KG1 (cell line): ENCODE measurements around the gene ZSCAN31.
A peak's percentile ranks its signal among the peaks of the same experiment; 100 is the strongest.

Experiments
- DNase-seq: peaks from one replicate; lab custom pipeline; 2025; lab: John Stamatoyannopoulos, UW

The ZSCAN31 gene

GRCh38 chr6:28353356-28353755 lies 17.4 kb upstream of the ZSCAN31 start:
- no peak for DNase-seq

- no peak for DNase-seq
Observed at GRCh38 chr6:28351493-28351925, 15.6 kb upstream of the ZSCAN31 start.

GRCh38 chr6:28351087-28351486 lies 15.1 kb upstream of the ZSCAN31 start:
- no peak for DNase-seq

- no peak for DNase-seq
Observed at GRCh38 chr6:28349892-28350737, 14.2 kb upstream of the ZSCAN31 start, which contains the start of gene ZKSCAN3. Gene ZKSCAN3, plus strand, starts transcription at chr6:28349947. Its CDS starts 9,640 bp downstream, at chr6:28359587.

- DNase-seq, result peak; percentile 76
Observed at GRCh38 chr6:28349344-28349891, 13.5 kb upstream of the ZSCAN31 start.

- DNase-seq, result no peak
Observed at GRCh38 chr6:28347119-28347518, 11.2 kb upstream of the ZSCAN31 start.

DNA sequence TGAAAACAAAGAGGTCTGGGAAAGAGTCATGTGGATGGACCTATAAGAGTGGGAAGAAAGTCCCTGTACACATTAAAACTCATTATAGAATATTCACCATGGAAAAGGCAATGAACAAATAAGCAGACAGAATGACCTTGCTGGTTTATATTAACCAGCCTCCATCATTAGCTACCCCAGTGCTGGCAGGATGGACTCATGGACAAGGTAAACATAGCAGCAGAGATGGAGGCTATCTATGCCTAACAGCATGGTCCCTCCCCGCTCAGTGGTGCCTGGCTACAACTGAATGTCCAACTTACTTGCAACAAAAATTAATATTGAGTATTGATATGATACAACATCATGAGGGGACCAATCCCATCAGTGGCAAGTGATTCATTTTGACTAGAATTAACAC lies 9.3 kb upstream of the ZSCAN31 start:
- DNase-seq, result no peak

DNA sequence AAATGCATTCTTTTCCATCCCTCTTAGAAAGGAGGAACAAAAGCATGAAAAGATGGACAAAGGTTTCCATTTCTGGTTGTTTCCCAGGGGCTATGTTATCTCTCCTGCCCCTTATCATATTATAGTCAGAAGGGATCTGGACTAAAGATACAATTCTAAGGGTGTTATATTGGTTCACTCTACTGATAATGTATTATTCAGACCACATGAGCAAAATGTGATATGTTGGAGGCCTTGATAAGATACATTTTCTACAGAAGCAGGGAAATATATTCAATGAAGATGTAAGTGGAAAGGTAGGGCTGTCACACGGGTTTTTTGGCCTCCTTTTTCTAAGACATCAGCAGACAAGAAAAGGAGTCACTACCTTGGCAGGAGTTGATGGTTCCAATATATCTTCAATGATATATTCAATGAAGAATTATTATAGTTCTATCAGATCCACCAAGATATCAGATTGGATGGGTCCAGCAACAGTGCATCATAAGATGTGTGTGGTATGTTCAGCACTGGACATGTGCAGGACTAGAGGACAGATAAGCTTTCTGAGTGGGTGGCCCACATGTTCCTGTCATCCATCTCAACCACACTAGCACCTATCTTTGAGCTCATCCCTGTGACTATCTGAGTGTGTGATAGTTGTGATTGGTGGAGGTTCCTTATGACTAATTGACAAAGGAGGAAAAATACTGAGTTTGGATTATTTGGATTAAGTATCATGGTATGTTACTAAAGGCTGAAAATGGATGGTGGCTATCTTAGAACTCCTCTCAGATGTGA lies 8.1 kb upstream of the ZSCAN31 start:
- DNase-seq, result no peak

GRCh38 chr6:28340310-28341095 lies 4.6 kb upstream of the ZSCAN31 start:
- DNase-seq, result no peak

DNA sequence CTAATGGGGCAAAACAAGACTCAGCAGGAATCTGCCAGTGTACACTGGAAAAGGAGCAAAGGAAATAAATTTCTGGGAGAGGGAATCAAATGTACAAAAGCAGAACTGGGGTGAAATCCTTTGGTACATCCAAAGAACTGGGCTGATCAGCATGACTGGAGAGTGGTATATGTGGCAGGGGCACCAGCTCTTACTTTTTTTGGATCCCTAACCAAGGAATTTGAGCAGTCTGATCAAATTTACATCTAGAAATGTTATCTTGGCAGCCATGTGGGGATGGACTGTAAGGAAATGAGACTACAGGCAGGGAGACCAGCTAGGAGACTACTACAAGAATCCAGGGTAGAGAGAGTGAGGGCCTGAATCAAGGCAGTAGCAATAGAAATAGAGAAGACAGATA lies 1.2 kb upstream of the ZSCAN31 start:
- DNase-seq, result no peak

GRCh38 chr6:28336284-28337120 lies 554 bp upstream of the ZSCAN31 start:
- peak; percentile 73 for DNase-seq

DNA sequence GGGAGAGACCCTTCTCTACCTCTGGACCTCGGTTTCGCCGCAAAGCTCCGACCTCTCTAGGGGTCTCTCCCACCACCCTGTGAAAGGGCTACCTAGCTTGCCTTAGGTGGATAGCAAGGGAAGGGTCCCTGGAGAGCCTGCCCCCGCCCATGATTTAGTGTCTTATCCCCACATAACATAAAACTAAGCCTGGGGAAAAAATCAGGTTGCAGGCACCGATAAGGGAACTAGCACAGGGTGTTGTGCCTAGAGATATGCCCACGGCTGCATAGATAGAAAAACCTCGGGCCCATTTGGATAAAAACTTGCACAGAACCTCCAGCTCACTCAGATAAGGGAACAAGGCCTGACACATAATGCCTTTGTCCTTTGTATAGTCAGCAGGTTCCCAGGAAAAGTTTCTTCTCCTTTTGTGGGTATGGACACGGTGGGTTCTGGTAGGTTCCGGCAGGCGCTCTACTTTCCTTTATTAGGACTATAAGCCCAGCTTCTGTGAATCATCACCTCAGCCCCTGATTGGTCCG lies 846 bp downstream of the ZSCAN31 start:
- DNase-seq, result no peak

DNA sequence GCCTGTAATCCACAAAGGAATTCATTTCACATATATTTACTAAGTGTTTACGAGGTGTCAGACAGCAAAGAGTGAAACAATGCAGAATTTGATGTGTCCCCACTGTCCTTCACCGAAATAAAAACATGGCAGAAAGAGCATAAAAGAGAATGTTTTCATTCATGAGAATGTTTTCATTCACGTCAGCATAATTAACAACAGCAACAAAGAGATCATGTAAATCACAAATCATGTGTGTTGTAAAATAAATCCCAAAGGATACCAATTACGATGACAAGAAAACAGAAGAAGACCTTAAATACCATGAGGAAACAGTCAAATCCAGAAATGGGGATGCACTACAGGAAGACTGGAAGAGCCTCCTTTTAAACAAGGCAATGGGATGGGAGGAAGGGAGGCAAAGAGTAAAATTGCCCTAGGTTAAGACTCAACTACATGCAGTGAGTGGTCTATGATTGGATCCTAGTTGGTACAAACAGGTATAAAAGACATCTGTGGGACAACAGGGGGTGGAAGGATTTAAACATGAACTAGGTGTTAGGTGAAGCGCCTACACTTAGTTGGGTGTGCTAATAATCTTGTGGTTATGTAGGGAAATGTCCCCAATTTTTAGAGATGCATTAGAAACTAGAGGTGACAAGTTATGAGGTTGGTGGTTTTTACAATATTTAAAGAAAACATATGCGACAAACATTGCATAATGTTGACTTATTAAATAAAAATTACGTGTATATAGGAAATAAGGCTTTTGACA lies 1.5 kb downstream of the ZSCAN31 start:
- no peak for DNase-seq

DNA sequence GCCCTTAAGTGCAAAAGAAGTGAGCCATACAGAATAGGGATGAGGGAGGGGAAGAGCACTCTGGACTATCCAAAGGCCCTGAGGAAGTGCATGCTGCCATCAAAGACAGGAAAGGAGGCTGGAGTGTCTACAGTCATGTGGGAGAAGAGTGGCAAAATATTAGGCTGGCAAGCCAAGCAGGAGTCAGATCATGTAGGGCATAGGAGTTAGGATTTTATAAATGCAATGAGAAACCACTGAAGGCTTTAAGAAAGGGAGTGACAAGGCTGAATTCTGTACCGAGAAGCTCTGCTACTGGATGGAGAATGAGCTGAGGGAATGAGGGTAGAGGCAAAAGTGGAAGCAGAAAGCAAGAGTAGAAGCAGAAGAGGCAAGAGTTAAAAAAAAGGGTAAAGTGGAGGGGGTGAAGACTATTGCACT lies 2.3 kb downstream of the ZSCAN31 start:
- no peak for DNase-seq

DNA sequence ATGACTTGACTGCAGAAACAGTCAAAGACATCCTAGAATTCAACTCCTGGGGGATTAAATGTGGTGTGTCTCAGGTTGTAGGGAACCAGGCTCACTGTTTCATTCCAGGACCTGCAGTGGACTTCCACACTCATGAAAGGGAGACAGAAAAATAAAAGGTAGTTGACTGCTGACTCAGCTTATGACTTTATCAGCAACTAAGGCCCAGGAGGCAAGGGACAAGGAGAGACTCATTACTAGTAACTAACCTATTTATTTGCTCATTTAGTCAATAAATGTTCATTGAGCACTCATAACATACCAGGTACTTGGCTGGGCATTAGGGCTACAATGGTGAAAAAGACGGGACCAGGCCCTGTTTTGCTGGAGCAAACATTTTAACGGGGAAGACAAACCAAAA lies 2.9 kb downstream of the ZSCAN31 start:
- no peak for DNase-seq

DNA sequence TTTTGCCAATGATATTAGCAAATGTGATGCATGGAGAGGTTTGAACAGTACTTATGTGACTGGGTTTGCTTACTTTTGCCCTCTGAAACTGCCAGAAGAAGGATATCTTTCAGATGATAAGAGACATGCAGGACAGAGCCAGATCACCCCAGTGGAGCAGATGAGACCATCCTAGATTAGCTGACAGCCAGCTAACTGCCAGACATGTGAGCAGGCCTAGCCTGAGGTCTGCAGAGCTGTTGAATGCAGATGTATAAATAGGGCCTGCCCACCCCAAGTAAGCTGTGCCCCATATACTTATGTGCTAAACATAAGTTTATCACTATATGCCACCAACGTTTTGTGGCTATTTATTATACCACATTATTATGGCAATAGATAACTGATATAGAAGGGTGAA lies 5.9 kb downstream of the ZSCAN31 start:
- DNase-seq, result no peak

GRCh38 chr6:28326371-28326948 lies 9.5 kb downstream of the ZSCAN31 start:
- DNase-seq, result no peak

- no peak for DNase-seq
Observed at GRCh38 chr6:28323813-28324424, 12.0 kb downstream of the ZSCAN31 start.

- no peak for DNase-seq
Observed at GRCh38 chr6:28322661-28323060, 13.3 kb downstream of the ZSCAN31 start.
